Testis (tissue), 2 donors: ENCODE results near the gene ILF2.

Experiments used
- POLR2A ChIP-seq: fragments of 450-650 bp; IDR thresholded peaks from one replicate; pipeline ENCODE4 v1.6.1; 2017; ENCODE audit warnings: antibody characterized with exemption, mild to moderate bottlenecking, moderate library complexity
- TF ChIP-seq, protein P1 (sequence below), 3 experiments: fragments of 450-650 bp in 2 of 3; fragments of 200-600 bp in 1 of 3; sonication (generic) in 1 of 3; IDR thresholded peaks; one replicate each; pipeline ENCODE4 v1.5.1; 2016 to 2019; ENCODE audit warnings: antibody characterized with exemption in 3 of 3, mild to moderate bottlenecking in 2 of 3, moderate library complexity in 1 of 3

GRCh38 chr1:153688736-153689328 is 18.0 kb upstream of the ILF2 start:
- TF ChIP-seq, protein P1, sequence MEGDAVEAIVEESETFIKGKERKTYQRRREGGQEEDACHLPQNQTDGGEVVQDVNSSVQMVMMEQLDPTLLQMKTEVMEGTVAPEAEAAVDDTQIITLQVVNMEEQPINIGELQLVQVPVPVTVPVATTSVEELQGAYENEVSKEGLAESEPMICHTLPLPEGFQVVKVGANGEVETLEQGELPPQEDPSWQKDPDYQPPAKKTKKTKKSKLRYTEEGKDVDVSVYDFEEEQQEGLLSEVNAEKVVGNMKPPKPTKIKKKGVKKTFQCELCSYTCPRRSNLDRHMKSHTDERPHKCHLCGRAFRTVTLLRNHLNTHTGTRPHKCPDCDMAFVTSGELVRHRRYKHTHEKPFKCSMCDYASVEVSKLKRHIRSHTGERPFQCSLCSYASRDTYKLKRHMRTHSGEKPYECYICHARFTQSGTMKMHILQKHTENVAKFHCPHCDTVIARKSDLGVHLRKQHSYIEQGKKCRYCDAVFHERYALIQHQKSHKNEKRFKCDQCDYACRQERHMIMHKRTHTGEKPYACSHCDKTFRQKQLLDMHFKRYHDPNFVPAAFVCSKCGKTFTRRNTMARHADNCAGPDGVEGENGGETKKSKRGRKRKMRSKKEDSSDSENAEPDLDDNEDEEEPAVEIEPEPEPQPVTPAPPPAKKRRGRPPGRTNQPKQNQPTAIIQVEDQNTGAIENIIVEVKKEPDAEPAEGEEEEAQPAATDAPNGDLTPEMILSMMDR (IDR thresholded peaks at IDR 0.05): no peak
- no peak for TF ChIP-seq POLR2A
